ENCODE results near the gene WDFY2. TPM values are rescaled to one million over a fixed set of nuclear protein-coding genes. Genes with fewer than 3 reads are reported as not detected.

The WDFY2 gene
- polyA plus RNA-seq, 1 donor from 2014 or later = 5.3 TPM

- H4K20me1 ChIP-seq (ENCODE audit: insufficient read depth) = no peaks in the 10 kb centered on the region
- TF ChIP-seq REST (IDR thresholded peaks at IDR 0.05; ENCODE audit: borderline replicate concordance) (no peak), MXI1 (conservative IDR thresholded peaks at IDR 0.05; ENCODE audit: poor library complexity, severe bottlenecking) (no peak), TAF1 (IDR thresholded peaks at IDR 0.05; ENCODE audit: low read depth) (no peak), CTCF (IDR thresholded peaks at IDR 0.05; ENCODE audit: poor library complexity, severe bottlenecking) (no peak), RAD21 (conservative IDR thresholded peaks at IDR 0.05) (no peak), EZH2 (IDR thresholded peaks at IDR 0.05; ENCODE audit: borderline replicate concordance, insufficient read depth, low read length, poor library complexity, severe bottlenecking) (no peak), SMC3 (conservative IDR thresholded peaks at IDR 0.05; ENCODE audit: poor library complexity) (no peak)
- H3F3A ChIP-seq (ENCODE audit: insufficient read depth, low read length, poor library complexity, severe bottlenecking) = no peaks in the 10 kb centered on the region
- no peak overlapping the region for H3K9ac ChIP-seq (ENCODE audit: low read length)
- H3K79me2 ChIP-seq (replicated peaks; ENCODE audit: insufficient read depth, low read length) = no peaks in the 10 kb centered on the region
- no peak overlapping the region for H2AFZ ChIP-seq (ENCODE audit: low read depth, low read length)
- H3K4me2 ChIP-seq (ENCODE audit: low read length) = no peak overlapping the region
- no peaks in the 10 kb centered on the region for H3K27me3 ChIP-seq (ENCODE audit: insufficient read depth, low read depth, low read length)
- H3K9me2 ChIP-seq (ENCODE audit: insufficient read depth, low read length) = no peaks in the 10 kb centered on the region
- no peaks in the 10 kb centered on the region for H3K9me3 ChIP-seq (ENCODE audit: low read length)
- no peak overlapping the region for H3K4me3 ChIP-seq (ENCODE audit: low read length)
- no peak overlapping the region for H3K27ac ChIP-seq (ENCODE audit: low read length)
- H3K36me3 ChIP-seq (ENCODE audit: insufficient read depth, low read length) = no peaks in the 10 kb centered on the region
Observed at GRCh38 chr13:51769455-51770127, 185.3 kb downstream of the WDFY2 start.

- Histone ChIP-seq H4K20me1 (ENCODE audit: insufficient read depth) (no peaks in the 10 kb centered on the region), H3K36me3 (ENCODE audit: insufficient read depth, low read length) (no peaks in the 10 kb centered on the region), H3K4me3 (ENCODE audit: low read length) (no peak overlapping the region), H3K79me2 (replicated peaks; ENCODE audit: insufficient read depth, low read length) (no peaks in the 10 kb centered on the region), H3K27me3 (ENCODE audit: insufficient read depth, low read depth, low read length) (no peaks in the 10 kb centered on the region), H2AFZ (ENCODE audit: low read depth, low read length) (no peak overlapping the region), H3F3A (ENCODE audit: insufficient read depth, low read length, poor library complexity, severe bottlenecking) (no peaks in the 10 kb centered on the region), H3K9me3 (ENCODE audit: low read length) (no peaks in the 10 kb centered on the region), H3K9me2 (ENCODE audit: insufficient read depth, low read length) (no peaks in the 10 kb centered on the region), H3K27ac (ENCODE audit: low read length) (no peak overlapping the region), H3K9ac (ENCODE audit: low read length) (no peak overlapping the region), H3K4me2 (ENCODE audit: low read length) (no peak overlapping the region)
- no peak for TF ChIP-seq REST (IDR thresholded peaks at IDR 0.05; ENCODE audit: borderline replicate concordance)
- TF ChIP-seq MXI1 (conservative IDR thresholded peaks at IDR 0.05; ENCODE audit: poor library complexity, severe bottlenecking) = no peak
- TF ChIP-seq SMC3 (conservative IDR thresholded peaks at IDR 0.05; ENCODE audit: poor library complexity) = no peak
- no peak for TF ChIP-seq RAD21 (conservative IDR thresholded peaks at IDR 0.05)
- no peak for TF ChIP-seq CTCF (IDR thresholded peaks at IDR 0.05; ENCODE audit: poor library complexity, severe bottlenecking)
- no peak for TF ChIP-seq EZH2 (IDR thresholded peaks at IDR 0.05; ENCODE audit: borderline replicate concordance, insufficient read depth, low read length, poor library complexity, severe bottlenecking)
- no peak for TF ChIP-seq TAF1 (IDR thresholded peaks at IDR 0.05; ENCODE audit: low read depth)
- TF ChIP-seq EP300 (conservative IDR thresholded peaks at IDR 0.05; ENCODE audit: poor library complexity, severe bottlenecking) = no peak
- TF ChIP-seq POLR2AphosphoS5 (IDR thresholded peaks at IDR 0.05) = no peak
Observed at GRCh38 chr13:51770160-51770559, 185.9 kb downstream of the WDFY2 start.
